ENCODE measurements around the gene NLGN1.

DNA sequence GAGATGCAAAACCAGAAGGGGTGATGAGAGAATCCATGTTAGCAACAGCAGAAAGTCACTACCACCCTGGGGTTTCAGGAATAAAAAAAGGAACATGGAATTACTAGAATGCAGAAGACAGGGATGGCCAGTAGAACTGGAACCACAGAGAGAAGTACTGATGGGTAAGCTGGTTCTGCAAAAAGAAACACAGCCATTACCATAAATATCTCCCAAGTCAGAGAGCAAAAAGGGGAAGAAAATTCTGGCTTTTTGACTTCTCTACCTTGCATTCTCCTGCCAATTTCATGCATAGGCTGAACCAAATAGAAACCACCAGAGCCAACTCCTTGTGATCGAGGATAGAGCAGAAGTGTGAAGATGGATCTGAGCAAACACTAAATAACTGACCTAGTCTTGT, 911.2 kb downstream of the NLGN1 start:
- TF ChIP-seq, protein P1, sequence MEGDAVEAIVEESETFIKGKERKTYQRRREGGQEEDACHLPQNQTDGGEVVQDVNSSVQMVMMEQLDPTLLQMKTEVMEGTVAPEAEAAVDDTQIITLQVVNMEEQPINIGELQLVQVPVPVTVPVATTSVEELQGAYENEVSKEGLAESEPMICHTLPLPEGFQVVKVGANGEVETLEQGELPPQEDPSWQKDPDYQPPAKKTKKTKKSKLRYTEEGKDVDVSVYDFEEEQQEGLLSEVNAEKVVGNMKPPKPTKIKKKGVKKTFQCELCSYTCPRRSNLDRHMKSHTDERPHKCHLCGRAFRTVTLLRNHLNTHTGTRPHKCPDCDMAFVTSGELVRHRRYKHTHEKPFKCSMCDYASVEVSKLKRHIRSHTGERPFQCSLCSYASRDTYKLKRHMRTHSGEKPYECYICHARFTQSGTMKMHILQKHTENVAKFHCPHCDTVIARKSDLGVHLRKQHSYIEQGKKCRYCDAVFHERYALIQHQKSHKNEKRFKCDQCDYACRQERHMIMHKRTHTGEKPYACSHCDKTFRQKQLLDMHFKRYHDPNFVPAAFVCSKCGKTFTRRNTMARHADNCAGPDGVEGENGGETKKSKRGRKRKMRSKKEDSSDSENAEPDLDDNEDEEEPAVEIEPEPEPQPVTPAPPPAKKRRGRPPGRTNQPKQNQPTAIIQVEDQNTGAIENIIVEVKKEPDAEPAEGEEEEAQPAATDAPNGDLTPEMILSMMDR (IDR thresholded peaks at IDR 0.05; ENCODE audit: poor library complexity, severe bottlenecking): no peak
- TF ChIP-seq EZH2 (IDR thresholded peaks at IDR 0.05; ENCODE audit: borderline replicate concordance, insufficient read depth, low read length, poor library complexity, severe bottlenecking): no peak

All from neural cell (in vitro differentiated cells).